HepG2 (cell line): ENCODE measurements around the gene SLC29A1. TPM values are rescaled to one million over a fixed set of nuclear protein-coding genes. Genes with fewer than 3 reads are reported as not detected.

ENCODE experiments used
- CAMTA2 ChIP-seq: sonication (generic); formaldehyde crosslinking; IDR thresholded peaks from 2 replicates; pipeline ENCODE4 v1.4.0; 2020; ENCODE audit warnings: mild to moderate bottlenecking, missing genetic modification reagents, borderline replicate concordance
- GABPB1 ChIP-seq: IDR thresholded peaks from 2 replicates; pipeline ENCODE4 v1.6.1; 2016; ENCODE audit warnings: mild to moderate bottlenecking, missing genetic modification reagents, moderate library complexity, missing compliant biosample characterization
- KLF12 ChIP-seq: sonication (generic); formaldehyde crosslinking; IDR thresholded peaks from 2 replicates; pipeline ENCODE4 v1.4.0; 2020; ENCODE audit warnings: missing genetic modification reagents, borderline replicate concordance
- MAFG ChIP-seq: sonication (generic); formaldehyde crosslinking; IDR thresholded peaks from 2 replicates; pipeline ENCODE4 v1.5.1; 2020; ENCODE audit warnings: mild to moderate bottlenecking, missing genetic modification reagents
- MAZ ChIP-seq, 2 experiments: sonication (generic) in 1 of 2; formaldehyde crosslinking in 1 of 2; IDR thresholded peaks; 2 replicates each; pipeline versions ENCODE4 v1.5.0 to v1.6.1; 2012 to 2020; ENCODE audit warnings: low read depth in 2 of 2, mild to moderate bottlenecking in 2 of 2, borderline replicate concordance in 1 of 2, improper control_type of control experiment in 1 of 2, low read length in 1 of 2, missing genetic modification reagents in 1 of 2, moderate library complexity in 1 of 2
- MYPOP ChIP-seq: sonication (generic); formaldehyde crosslinking; IDR thresholded peaks from 2 replicates; pipeline ENCODE4 v1.8.1; 2023; ENCODE audit warnings: mild to moderate bottlenecking, moderate library complexity, missing genetic modification reagents
- RNF2 ChIP-seq: fragments of 450-650 bp; conservative IDR thresholded peaks from 2 replicates; pipeline ENCODE4 v1.6.1; 2016; ENCODE audit warnings: low read depth
- SP1 ChIP-seq, 2 experiments: fragments of 450-650 bp in 1 of 2; sonication (generic) in 1 of 2; formaldehyde crosslinking in 1 of 2; IDR thresholded peaks; 2 replicates each; pipeline versions ENCODE4 v1.4.0 to v1.6.1; 2016 to 2020; ENCODE audit warnings: missing genetic modification reagents in 1 of 2
- THYN1 ChIP-seq: sonication (generic); formaldehyde crosslinking; IDR thresholded peaks from 2 replicates; pipeline ENCODE4 v1.8.1; 2023; ENCODE audit warnings: low read depth, mild to moderate bottlenecking, moderate library complexity, missing genetic modification reagents, borderline replicate concordance
- ZFY ChIP-seq: sonication (generic); formaldehyde crosslinking; IDR thresholded peaks from 2 replicates; pipeline ENCODE4 v1.4.0; 2020; ENCODE audit warnings: missing genetic modification reagents
- ZNF331 ChIP-seq: sonication (generic); formaldehyde crosslinking; IDR thresholded peaks from 2 replicates; pipeline ENCODE4 v1.4.0; 2020; ENCODE audit warnings: missing genetic modification reagents
- ZNF446 ChIP-seq: sonication (generic); formaldehyde crosslinking; IDR thresholded peaks from 2 replicates; pipeline ENCODE4 v1.5.0; 2020; ENCODE audit warnings: mild to moderate bottlenecking, missing genetic modification reagents
- ZNF672 ChIP-seq: sonication (generic); formaldehyde crosslinking; IDR thresholded peaks from 2 replicates; pipeline ENCODE4 v1.8.1; 2022; ENCODE audit warnings: missing genetic modification reagents
- ZNF761 ChIP-seq: sonication (generic); formaldehyde crosslinking; conservative IDR thresholded peaks from 2 replicates; pipeline ENCODE4 v1.4.0; 2020; ENCODE audit warnings: mild to moderate bottlenecking, missing genetic modification reagents
- ZNF768 ChIP-seq: sonication (generic); formaldehyde crosslinking; IDR thresholded peaks from 2 replicates; pipeline ENCODE4 v1.4.0; 2020; ENCODE audit warnings: missing genetic modification reagents
- ZNF781 ChIP-seq: sonication (generic); formaldehyde crosslinking; IDR thresholded peaks from 2 replicates; pipeline ENCODE4 v1.5.1; 2020; ENCODE audit warnings: borderline replicate concordance, mild to moderate bottlenecking, missing genetic modification reagents; ENCODE audit errors: not compliant biosample characterization
- ZNF788 ChIP-seq: sonication (generic); formaldehyde crosslinking; IDR thresholded peaks from 2 replicates; pipeline ENCODE4 v1.5.0; 2020; ENCODE audit warnings: mild to moderate bottlenecking, missing genetic modification reagents, borderline replicate concordance
- ZNF841 ChIP-seq: sonication (generic); formaldehyde crosslinking; IDR thresholded peaks from 2 replicates; pipeline ENCODE4 v1.8.1; 2023; ENCODE audit warnings: missing genetic modification reagents, borderline replicate concordance
- polyA plus RNA-seq, 8 experiments: library from polyadenylated mRNA; depleted of rRNA in 3 of 8; stranded (reverse) in 7 of 8; unstranded in 1 of 8; fragments of >200 nt; fragmentation: Illumina TruSeq in 4 of 8; extraction: Trizol in 4 of 8; gene quantifications; 2 replicates each; pipeline versions ENCODE4 v1.2.1 to v1.2.3, GENCODE V29; 2011 to 2016; ENCODE audit warnings: low read depth in 4 of 8, missing spikeins in 1 of 8, mixed read lengths in 1 of 8; ENCODE audit not compliant: insufficient read depth in 1 of 8
- total RNA-seq, 5 experiments: library from RNA; depleted of rRNA; stranded (reverse); fragments of >200 nt; fragmentation: Illumina TruSeq; extraction: Trizol; gene quantifications; 2 replicates each; pipeline ENCODE4 v1.2.3, GENCODE V29; 2016; ENCODE audit warnings: low read depth in 1 of 5
- TF ChIP-seq, protein P1 (sequence below): sonication (generic); formaldehyde crosslinking; IDR thresholded peaks from 2 replicates; pipeline ENCODE4 v1.5.1; 2020; ENCODE audit warnings: mild to moderate bottlenecking, moderate library complexity, missing genetic modification reagents
- TF ChIP-seq, protein P2 (sequence below): sonication (generic); formaldehyde crosslinking; IDR thresholded peaks from 2 replicates; pipeline ENCODE4 v1.4.0; 2020; ENCODE audit warnings: missing genetic modification reagents, mild to moderate bottlenecking, borderline replicate concordance
- TF ChIP-seq, protein P3 (sequence below): sonication (generic); formaldehyde crosslinking; IDR thresholded peaks from 2 replicates; pipeline ENCODE4 v1.4.0; 2020; ENCODE audit warnings: missing genetic modification reagents

Gene SLC29A1
- total and polyA plus RNA-seq, 2 of the 13 experiments (the other 11 are each of a cell fraction or from before 2014, with no cell fraction given), result 43.2 to 106 TPM

DNA sequence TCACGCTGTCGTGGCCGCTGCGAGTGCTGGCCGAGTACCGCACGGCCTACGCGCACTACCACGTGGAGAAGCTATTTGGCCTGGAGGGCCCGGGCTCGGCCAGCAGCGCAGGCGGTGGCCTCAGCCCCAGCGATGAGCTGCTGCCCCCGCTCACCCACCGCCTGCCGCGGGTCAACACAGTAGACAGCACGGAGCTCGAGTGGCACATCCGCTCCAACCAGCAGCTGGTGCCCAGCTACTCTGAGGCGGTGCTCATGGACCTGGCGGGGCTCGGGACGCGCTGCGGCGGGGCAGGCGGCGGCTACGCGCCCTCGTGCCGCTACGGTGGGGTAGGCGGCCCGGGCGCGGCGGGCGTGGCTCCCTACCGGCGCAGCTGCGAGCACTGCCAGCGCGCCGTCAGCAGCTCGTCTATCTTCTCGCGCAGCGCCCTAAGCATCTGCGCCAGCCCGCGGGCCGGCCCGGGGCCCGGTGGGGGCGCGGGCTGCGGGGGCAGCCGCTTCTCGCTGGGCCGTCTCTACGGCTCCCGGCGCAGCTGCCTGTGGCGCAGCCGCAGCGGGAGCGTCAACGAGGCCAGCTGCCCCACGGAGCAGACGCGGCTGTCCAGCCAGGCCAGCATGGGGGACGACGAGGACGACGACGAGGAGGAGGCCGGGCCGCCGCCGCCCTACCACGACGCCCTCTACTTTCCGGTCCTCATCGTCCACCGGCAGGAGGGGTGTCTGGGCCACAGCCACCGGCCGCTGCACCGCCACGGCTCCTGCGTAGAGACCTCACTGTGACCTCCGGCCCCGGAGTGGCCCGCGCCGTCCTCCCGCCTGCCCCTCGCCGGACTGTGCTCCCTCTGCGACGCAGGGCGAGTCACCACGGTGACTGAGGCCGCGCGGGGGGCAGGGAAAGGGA is 52.6 kb downstream of the SLC29A1 start (continued):
- peak; percentile 51; the same call in 1 of the 2 replicates for TF ChIP-seq ZNF672
- TF ChIP-seq RNF2, result peak; percentile 70; the same call in 1 of the 2 replicates
- TF ChIP-seq KLF12, result peak; percentile 74; the same call in 1 of the 2 replicates
- 0 out of 2 replicates have a peak, but pooled peaks have one; percentile 21 for TF ChIP-seq MAFG (CRISPR knock-in tag)
- TF ChIP-seq, protein P1, sequence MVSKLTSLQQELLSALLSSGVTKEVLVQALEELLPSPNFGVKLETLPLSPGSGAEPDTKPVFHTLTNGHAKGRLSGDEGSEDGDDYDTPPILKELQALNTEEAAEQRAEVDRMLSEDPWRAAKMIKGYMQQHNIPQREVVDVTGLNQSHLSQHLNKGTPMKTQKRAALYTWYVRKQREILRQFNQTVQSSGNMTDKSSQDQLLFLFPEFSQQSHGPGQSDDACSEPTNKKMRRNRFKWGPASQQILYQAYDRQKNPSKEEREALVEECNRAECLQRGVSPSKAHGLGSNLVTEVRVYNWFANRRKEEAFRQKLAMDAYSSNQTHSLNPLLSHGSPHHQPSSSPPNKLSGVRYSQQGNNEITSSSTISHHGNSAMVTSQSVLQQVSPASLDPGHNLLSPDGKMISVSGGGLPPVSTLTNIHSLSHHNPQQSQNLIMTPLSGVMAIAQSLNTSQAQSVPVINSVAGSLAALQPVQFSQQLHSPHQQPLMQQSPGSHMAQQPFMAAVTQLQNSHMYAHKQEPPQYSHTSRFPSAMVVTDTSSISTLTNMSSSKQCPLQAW, result 0 out of 2 replicates have a peak, but pooled peaks have one; percentile 44
- TF ChIP-seq MYPOP (CRISPR knock-in tag), result peak; percentile 45
- TF ChIP-seq ZNF446 (CRISPR knock-in tag), result no peak; the same call in 1 of the 2 replicates
- TF ChIP-seq MAZ (IDR thresholded peaks at IDR 0.05; ENCODE audit: borderline replicate concordance, low read depth, low read length), result no peak
- TF ChIP-seq MAZ (CRISPR knock-in tag; IDR thresholded peaks at IDR 0.05; ENCODE audit: low read depth), result peak; percentile 59
- 0 out of 2 replicates have a peak, but pooled peaks have one; percentile 27 for TF ChIP-seq ZNF768 (CRISPR knock-in tag)
- 0 out of 2 replicates have a peak, but pooled peaks have one; percentile 48 for TF ChIP-seq ZNF841
- 0 out of 2 replicates have a peak, but pooled peaks have one; percentile 12 for TF ChIP-seq CAMTA2 (CRISPR knock-in tag)
- TF ChIP-seq, protein P2, sequence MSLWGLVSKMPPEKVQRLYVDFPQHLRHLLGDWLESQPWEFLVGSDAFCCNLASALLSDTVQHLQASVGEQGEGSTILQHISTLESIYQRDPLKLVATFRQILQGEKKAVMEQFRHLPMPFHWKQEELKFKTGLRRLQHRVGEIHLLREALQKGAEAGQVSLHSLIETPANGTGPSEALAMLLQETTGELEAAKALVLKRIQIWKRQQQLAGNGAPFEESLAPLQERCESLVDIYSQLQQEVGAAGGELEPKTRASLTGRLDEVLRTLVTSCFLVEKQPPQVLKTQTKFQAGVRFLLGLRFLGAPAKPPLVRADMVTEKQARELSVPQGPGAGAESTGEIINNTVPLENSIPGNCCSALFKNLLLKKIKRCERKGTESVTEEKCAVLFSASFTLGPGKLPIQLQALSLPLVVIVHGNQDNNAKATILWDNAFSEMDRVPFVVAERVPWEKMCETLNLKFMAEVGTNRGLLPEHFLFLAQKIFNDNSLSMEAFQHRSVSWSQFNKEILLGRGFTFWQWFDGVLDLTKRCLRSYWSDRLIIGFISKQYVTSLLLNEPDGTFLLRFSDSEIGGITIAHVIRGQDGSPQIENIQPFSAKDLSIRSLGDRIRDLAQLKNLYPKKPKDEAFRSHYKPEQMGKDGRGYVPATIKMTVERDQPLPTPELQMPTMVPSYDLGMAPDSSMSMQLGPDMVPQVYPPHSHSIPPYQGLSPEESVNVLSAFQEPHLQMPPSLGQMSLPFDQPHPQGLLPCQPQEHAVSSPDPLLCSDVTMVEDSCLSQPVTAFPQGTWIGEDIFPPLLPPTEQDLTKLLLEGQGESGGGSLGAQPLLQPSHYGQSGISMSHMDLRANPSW (CRISPR knock-in tag), result no peak
- TF ChIP-seq ZNF781, result peak; percentile 29
- TF ChIP-seq ZNF788 (CRISPR knock-in tag), result 0 out of 2 replicates have a peak, but pooled peaks have one; percentile 12
- 0 out of 2 replicates have a peak, but pooled peaks have one; percentile 7 for TF ChIP-seq ZNF331 (CRISPR knock-in tag)
- TF ChIP-seq ZNF761 (CRISPR knock-in tag), result 0 out of 2 replicates have a peak, but pooled peaks have one; percentile 26
- no peak for TF ChIP-seq SP1 (IDR thresholded peaks at IDR 0.05)
- TF ChIP-seq SP1 (CRISPR knock-in tag; IDR thresholded peaks at IDR 0.05), result no peak
- TF ChIP-seq ZFY, result peak; percentile 57
- TF ChIP-seq GABPB1 (CRISPR knock-in tag), result peak; percentile 12; the same call in 1 of the 2 replicates
- no peak for TF ChIP-seq THYN1 (CRISPR knock-in tag)
- TF ChIP-seq, protein P3, sequence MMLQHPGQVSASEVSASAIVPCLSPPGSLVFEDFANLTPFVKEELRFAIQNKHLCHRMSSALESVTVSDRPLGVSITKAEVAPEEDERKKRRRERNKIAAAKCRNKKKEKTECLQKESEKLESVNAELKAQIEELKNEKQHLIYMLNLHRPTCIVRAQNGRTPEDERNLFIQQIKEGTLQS, result 0 out of 2 replicates have a peak, but pooled peaks have one; percentile 10
